HEK293T (cell line): ENCODE data around the gene TACO1.

Experiments used
- CTCF ChIA-PET: fragments of 350-600 bp; formaldehyde crosslinking; extraction: SDS; loops from one replicate; lab custom pipeline; 2021; ENCODE audit warnings: antibody characterized with exemption, inconsistent platforms; lab: Yijun Ruan, JAX
- POLR2A ChIA-PET: fragments of 350-600 bp; formaldehyde crosslinking; extraction: SDS; loops from one replicate; lab custom pipeline; 2020; ENCODE audit warnings: antibody characterized with exemption, inconsistent platforms; lab: Yijun Ruan, JAX
- DNase-seq: peaks from one replicate; pipeline ENCODE4 v3.0.0; 2012; ENCODE audit warnings: mixed read lengths; ENCODE audit errors: extremely low spot score
- ARNT ChIP-seq: fragments of 450-650 bp; IDR thresholded peaks from 2 replicates; pipeline ENCODE4 v1.6.1; 2017; ENCODE audit warnings: mild to moderate bottlenecking
- BHLHE40 ChIP-seq: fragments of 450-650 bp; IDR thresholded peaks from 2 replicates; pipeline ENCODE4 v1.6.1; 2016; ENCODE audit warnings: mild to moderate bottlenecking, moderate library complexity, borderline replicate concordance
- CTBP1 ChIP-seq: fragments of 450-650 bp; IDR thresholded peaks from 2 replicates; pipeline ENCODE4 v1.6.1; 2016; ENCODE audit warnings: borderline replicate concordance
- ELF4 ChIP-seq: fragments of 450-650 bp; IDR thresholded peaks from 2 replicates; pipeline ENCODE4 v1.6.1; 2017; ENCODE audit warnings: antibody characterized with exemption
- FOXA1 ChIP-seq: fragments of 450-650 bp; IDR thresholded peaks from 2 replicates; pipeline ENCODE4 v1.6.1; 2016; ENCODE audit warnings: mild to moderate bottlenecking
- FOXK2 ChIP-seq: fragments of 450-650 bp; IDR thresholded peaks from 2 replicates; pipeline ENCODE4 v1.6.1; 2016; ENCODE audit warnings: mild to moderate bottlenecking
- FOXM1 ChIP-seq: fragments of 450-650 bp; IDR thresholded peaks from 2 replicates; pipeline ENCODE4 v1.6.1; 2017; ENCODE audit warnings: mild to moderate bottlenecking, borderline replicate concordance
- HDGF ChIP-seq: fragments of 450-650 bp; IDR thresholded peaks from 2 replicates; pipeline ENCODE4 v1.6.1; 2017; ENCODE audit warnings: antibody characterized with exemption, borderline replicate concordance
- L3MBTL2 ChIP-seq: fragments of 450-650 bp; conservative IDR thresholded peaks from 2 replicates; pipeline ENCODE4 v1.6.1; 2016; ENCODE audit warnings: mild to moderate bottlenecking
- LEF1 ChIP-seq: fragments of 450-650 bp; IDR thresholded peaks from 2 replicates; pipeline ENCODE4 v1.6.1; 2017; ENCODE audit warnings: mild to moderate bottlenecking, borderline replicate concordance
- NFRKB ChIP-seq: fragments of 450-650 bp; IDR thresholded peaks from 2 replicates; pipeline ENCODE4 v1.6.1; 2016; ENCODE audit warnings: mild to moderate bottlenecking, moderate library complexity
- PKNOX1 ChIP-seq: fragments of 450-650 bp; IDR thresholded peaks from 2 replicates; pipeline ENCODE4 v1.6.1; 2016
- SP1 ChIP-seq: fragments of 450-650 bp; IDR thresholded peaks from 2 replicates; pipeline ENCODE4 v1.6.1; 2017
- SUZ12 ChIP-seq: fragments of 450-650 bp; IDR thresholded peaks from 2 replicates; pipeline ENCODE4 v1.6.1; 2016; ENCODE audit warnings: mild to moderate bottlenecking
- TARDBP ChIP-seq: fragments of 450-650 bp; IDR thresholded peaks from 2 replicates; pipeline ENCODE4 v1.6.1; 2016
- ZNF384 ChIP-seq: fragments of 450-650 bp; IDR thresholded peaks from 2 replicates; pipeline ENCODE4 v1.6.1; 2016

TACO1 gene

GRCh38 chr17:63646488-63646806 lies 45.8 kb downstream of the TACO1 start:
- CTCF ChIA-PET: no interaction called here
- DNase-seq: no peak
- POLR2A ChIA-PET: no interaction called here
- no peak for TF ChIP-seq TARDBP
- no peak for TF ChIP-seq CTBP1
- TF ChIP-seq ZNF384: no peak
- no peak for TF ChIP-seq ELF4
- TF ChIP-seq SUZ12: no peak
- TF ChIP-seq FOXA1: no peak
- no peak for TF ChIP-seq HDGF
- no peak for TF ChIP-seq ARNT
- no peak for TF ChIP-seq NFRKB
- TF ChIP-seq BHLHE40: no peak
- no peak for TF ChIP-seq FOXK2
- TF ChIP-seq FOXM1: no peak
- no peak for TF ChIP-seq LEF1
- TF ChIP-seq SP1: no peak
- TF ChIP-seq L3MBTL2: no peak
- TF ChIP-seq PKNOX1: no peak

- ChIA-PET CTCF (no interaction called here), POLR2A (no interaction called here)
- no peak for DNase-seq
- TF ChIP-seq ARNT (no peak), NFRKB (no peak), CTBP1 (no peak), PKNOX1 (no peak), ZNF384 (no peak)
Measured at GRCh38 chr17:63647065-63647725, 46.5 kb downstream of the TACO1 start.

GRCh38 chr17:63647936-63648335 lies 47.2 kb downstream of the TACO1 start:
- no peak for DNase-seq
- ChIA-PET POLR2A (no interaction called here), CTCF (no interaction called here)
- TF ChIP-seq PKNOX1: no peak
- no peak for TF ChIP-seq ZNF384
- TF ChIP-seq L3MBTL2: no peak
- no peak for TF ChIP-seq NFRKB
- TF ChIP-seq ARNT: no peak
- TF ChIP-seq SP1: no peak
- TF ChIP-seq CTBP1: no peak
- no peak for TF ChIP-seq ELF4
- no peak for TF ChIP-seq SUZ12
- TF ChIP-seq TARDBP: no peak
- no peak for TF ChIP-seq FOXM1

- no peak for TF ChIP-seq FOXK2
- no peak for TF ChIP-seq FOXM1
- no peak for TF ChIP-seq NFRKB
- TF ChIP-seq ELF4: no peak
- TF ChIP-seq ZNF384: no peak
- no peak for TF ChIP-seq SP1
- TF ChIP-seq HDGF: no peak
- TF ChIP-seq FOXA1: no peak
- no peak for TF ChIP-seq LEF1
- TF ChIP-seq ARNT: no peak
- no peak for TF ChIP-seq CTBP1
- TF ChIP-seq L3MBTL2: no peak
- TF ChIP-seq SUZ12: no peak
- no peak for TF ChIP-seq PKNOX1
- no peak for TF ChIP-seq BHLHE40
- no peak for TF ChIP-seq TARDBP
- POLR2A ChIA-PET: no interaction called here
- DNase-seq: no peak
- CTCF ChIA-PET: no interaction called here
Measured at GRCh38 chr17:63649813-63650212, 49.1 kb downstream of the TACO1 start.

GRCh38 chr17:63652106-63652505 lies 51.4 kb downstream of the TACO1 start:
- TF ChIP-seq SP1: no peak
- no peak for TF ChIP-seq FOXM1
- TF ChIP-seq FOXA1: no peak
- TF ChIP-seq CTBP1: no peak
- TF ChIP-seq BHLHE40: no peak
- no peak for TF ChIP-seq TARDBP
- TF ChIP-seq SUZ12: no peak
- no peak for TF ChIP-seq ELF4
- no peak for TF ChIP-seq LEF1
- no peak for TF ChIP-seq ARNT
- TF ChIP-seq PKNOX1: no peak
- TF ChIP-seq HDGF: no peak
- TF ChIP-seq NFRKB: no peak
- TF ChIP-seq FOXK2: no peak
- no peak for TF ChIP-seq ZNF384
- no peak for TF ChIP-seq L3MBTL2
- no peak for DNase-seq
- CTCF ChIA-PET: no interaction called here
- POLR2A ChIA-PET: no interaction called here
